Measurements from ENCODE around the gene OS9. TPM values are rescaled to one million over a fixed set of nuclear protein-coding genes. Genes with fewer than 3 reads are reported as not detected.

The OS9 gene
- total RNA-seq, 1 experiment from 2014 or later = 186 TPM

DNA sequence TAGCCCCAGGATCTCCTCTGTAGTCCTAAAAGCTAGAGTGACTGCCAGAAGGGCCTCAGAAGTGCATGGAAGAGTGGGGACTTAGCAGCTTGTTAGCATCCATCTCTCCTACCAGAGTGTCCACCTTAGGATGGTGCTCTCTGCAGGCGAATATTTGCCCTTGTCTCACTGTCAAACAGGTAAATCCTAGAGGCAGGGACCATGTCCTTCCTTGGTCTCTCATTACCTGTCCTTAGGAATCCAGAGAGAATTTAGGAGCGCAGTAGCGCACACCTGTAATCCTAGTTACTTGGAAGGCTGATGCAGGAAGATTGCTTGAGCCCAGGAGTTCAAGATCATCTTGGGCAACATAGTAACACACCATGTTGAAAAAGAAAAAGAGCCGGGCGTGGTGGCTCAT, 23.2 kb downstream of the OS9 start:
- ATAC-seq = no peak
- no peaks in the 10 kb centered on the region for H3K9me3 ChIP-seq (ENCODE audit: control insufficient read depth, insufficient read depth, low read depth, low read length)
- ChIA-PET CTCF (interaction anchor here (0.9 kb wide), 1 partner anchor 9 kb away, joined by 3 read pairs; no protein-coding TSS in a partner anchor), POLR2A (no interaction called here)
- no peak overlapping the region for H3K4me3 ChIP-seq (ENCODE audit: low read depth in 2 of 2, low read length in 2 of 2)
- no peak for DNase-seq (ENCODE audit: low read depth, low spot score)
- intact Hi-C loops (cut with micrococcal nuclease; ENCODE audit: unreplicated experiment) = no loop called here
- TF ChIP-seq, protein P1, sequence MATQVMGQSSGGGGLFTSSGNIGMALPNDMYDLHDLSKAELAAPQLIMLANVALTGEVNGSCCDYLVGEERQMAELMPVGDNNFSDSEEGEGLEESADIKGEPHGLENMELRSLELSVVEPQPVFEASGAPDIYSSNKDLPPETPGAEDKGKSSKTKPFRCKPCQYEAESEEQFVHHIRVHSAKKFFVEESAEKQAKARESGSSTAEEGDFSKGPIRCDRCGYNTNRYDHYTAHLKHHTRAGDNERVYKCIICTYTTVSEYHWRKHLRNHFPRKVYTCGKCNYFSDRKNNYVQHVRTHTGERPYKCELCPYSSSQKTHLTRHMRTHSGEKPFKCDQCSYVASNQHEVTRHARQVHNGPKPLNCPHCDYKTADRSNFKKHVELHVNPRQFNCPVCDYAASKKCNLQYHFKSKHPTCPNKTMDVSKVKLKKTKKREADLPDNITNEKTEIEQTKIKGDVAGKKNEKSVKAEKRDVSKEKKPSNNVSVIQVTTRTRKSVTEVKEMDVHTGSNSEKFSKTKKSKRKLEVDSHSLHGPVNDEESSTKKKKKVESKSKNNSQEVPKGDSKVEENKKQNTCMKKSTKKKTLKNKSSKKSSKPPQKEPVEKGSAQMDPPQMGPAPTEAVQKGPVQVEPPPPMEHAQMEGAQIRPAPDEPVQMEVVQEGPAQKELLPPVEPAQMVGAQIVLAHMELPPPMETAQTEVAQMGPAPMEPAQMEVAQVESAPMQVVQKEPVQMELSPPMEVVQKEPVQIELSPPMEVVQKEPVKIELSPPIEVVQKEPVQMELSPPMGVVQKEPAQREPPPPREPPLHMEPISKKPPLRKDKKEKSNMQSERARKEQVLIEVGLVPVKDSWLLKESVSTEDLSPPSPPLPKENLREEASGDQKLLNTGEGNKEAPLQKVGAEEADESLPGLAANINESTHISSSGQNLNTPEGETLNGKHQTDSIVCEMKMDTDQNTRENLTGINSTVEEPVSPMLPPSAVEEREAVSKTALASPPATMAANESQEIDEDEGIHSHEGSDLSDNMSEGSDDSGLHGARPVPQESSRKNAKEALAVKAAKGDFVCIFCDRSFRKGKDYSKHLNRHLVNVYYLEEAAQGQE (IDR thresholded peaks at IDR 0.05; ENCODE audit: insufficient read depth in 1 of 2, low read depth in 2 of 2, low read length in 1 of 2) = no peak
- TF ChIP-seq, protein P2, sequence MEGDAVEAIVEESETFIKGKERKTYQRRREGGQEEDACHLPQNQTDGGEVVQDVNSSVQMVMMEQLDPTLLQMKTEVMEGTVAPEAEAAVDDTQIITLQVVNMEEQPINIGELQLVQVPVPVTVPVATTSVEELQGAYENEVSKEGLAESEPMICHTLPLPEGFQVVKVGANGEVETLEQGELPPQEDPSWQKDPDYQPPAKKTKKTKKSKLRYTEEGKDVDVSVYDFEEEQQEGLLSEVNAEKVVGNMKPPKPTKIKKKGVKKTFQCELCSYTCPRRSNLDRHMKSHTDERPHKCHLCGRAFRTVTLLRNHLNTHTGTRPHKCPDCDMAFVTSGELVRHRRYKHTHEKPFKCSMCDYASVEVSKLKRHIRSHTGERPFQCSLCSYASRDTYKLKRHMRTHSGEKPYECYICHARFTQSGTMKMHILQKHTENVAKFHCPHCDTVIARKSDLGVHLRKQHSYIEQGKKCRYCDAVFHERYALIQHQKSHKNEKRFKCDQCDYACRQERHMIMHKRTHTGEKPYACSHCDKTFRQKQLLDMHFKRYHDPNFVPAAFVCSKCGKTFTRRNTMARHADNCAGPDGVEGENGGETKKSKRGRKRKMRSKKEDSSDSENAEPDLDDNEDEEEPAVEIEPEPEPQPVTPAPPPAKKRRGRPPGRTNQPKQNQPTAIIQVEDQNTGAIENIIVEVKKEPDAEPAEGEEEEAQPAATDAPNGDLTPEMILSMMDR (IDR thresholded peaks at IDR 0.05) = no peak
- no peak for TF ChIP-seq SIN3A (IDR thresholded peaks at IDR 0.05; ENCODE audit: borderline replicate concordance, insufficient read depth, low read depth, low read length)
- TF ChIP-seq POLR2AphosphoS5 (IDR thresholded peaks at IDR 0.05; ENCODE audit: low read depth, low read length) = no peak
- TF ChIP-seq TCF7L2 (IDR thresholded peaks at IDR 0.05; ENCODE audit: low read depth, low read length) = no peak
- H3K4me1 ChIP-seq (ENCODE audit: control insufficient read depth, insufficient read depth, low read length) = no peaks in the 10 kb centered on the region
- BruUV-seq (replicated peaks) = no TSS peak
- H3K36me3 ChIP-seq (ENCODE audit: control insufficient read depth, insufficient read depth, low read length) = no peaks in the 10 kb centered on the region; the same call in 1 of the 2 replicates
- in situ Hi-C loops (cut with HindIII; ENCODE audit: low pct_unique_long_range_greater_than_20kb, low sequenced_read_pairs) = no loop called here
- no peak overlapping the region for H3K27ac ChIP-seq (ENCODE audit: low read length)
- no peaks in the 10 kb centered on the region for H3K27me3 ChIP-seq (ENCODE audit: control insufficient read depth, insufficient read depth, low read length)

DNA sequence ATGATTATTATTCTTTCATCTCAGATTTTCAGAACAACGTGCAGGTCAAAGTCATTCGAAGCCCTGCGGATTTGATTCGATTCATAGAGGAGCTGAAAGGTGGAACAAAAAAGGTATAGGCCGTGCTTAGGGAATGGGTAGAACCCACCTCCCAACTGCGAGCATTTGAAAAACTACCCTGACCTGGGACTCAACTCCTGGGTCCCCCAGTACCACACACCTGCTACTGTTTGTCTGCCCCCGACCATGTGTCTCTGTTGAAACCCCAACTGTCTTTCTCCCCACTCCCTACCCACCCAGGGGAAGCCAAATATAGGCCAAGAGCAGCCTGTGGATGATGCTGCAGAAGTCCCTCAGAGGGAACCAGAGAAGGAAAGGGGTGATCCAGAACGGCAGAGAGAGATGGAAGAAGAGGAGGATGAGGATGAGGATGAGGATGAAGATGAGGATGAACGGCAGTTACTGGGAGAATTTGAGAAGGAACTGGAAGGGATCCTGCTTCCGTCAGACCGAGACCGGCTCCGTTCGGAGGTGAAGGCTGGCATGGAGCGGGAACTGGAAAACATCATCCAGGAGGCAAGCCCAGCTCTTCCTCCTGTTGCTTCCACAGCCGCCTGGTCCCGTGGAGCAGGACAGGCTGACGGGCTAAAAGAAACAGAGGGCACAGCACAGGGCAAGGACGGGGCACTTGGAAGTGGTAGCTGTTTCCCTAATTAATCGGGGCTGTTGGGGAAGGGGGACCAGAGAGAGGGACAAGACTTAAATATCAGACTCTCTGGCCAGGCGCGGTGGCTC, 24.1 kb downstream of the OS9 start:
- Histone ChIP-seq H3K4me3 (ENCODE audit: low read depth in 2 of 2, low read length in 2 of 2) (no peak overlapping the region), H3K4me1 (ENCODE audit: control insufficient read depth, insufficient read depth, low read length) (no peaks in the 10 kb centered on the region), H3K36me3 (ENCODE audit: control insufficient read depth, insufficient read depth, low read length) (no peaks in the 10 kb centered on the region; the same call in 1 of the 2 replicates), H3K27me3 (ENCODE audit: control insufficient read depth, insufficient read depth, low read length) (no peaks in the 10 kb centered on the region), H3K9me3 (ENCODE audit: control insufficient read depth, insufficient read depth, low read depth, low read length) (no peaks in the 10 kb centered on the region), H3K27ac (ENCODE audit: low read length) (no peak overlapping the region)
- CTCF ChIA-PET = no interaction called here
- in situ Hi-C loops (cut with HindIII; ENCODE audit: low pct_unique_long_range_greater_than_20kb, low sequenced_read_pairs) (no loop called here), intact Hi-C loops (cut with micrococcal nuclease; ENCODE audit: unreplicated experiment) (no loop called here)
- BruUV-seq (replicated peaks) = no TSS peak
- no peak for TF ChIP-seq SIN3A (IDR thresholded peaks at IDR 0.05; ENCODE audit: borderline replicate concordance, insufficient read depth, low read depth, low read length)
- TF ChIP-seq POLR2AphosphoS5 (IDR thresholded peaks at IDR 0.05; ENCODE audit: low read depth, low read length) = no peak
- no peak for TF ChIP-seq TCF7L2 (IDR thresholded peaks at IDR 0.05; ENCODE audit: low read depth, low read length)
- TF ChIP-seq, protein P2 (IDR thresholded peaks at IDR 0.05) = no peak
- TF ChIP-seq, protein P1 (IDR thresholded peaks at IDR 0.05; ENCODE audit: insufficient read depth in 1 of 2, low read depth in 2 of 2, low read length in 1 of 2) = no peak
- POLR2A ChIA-PET = no interaction called here
- DNase-seq (ENCODE audit: low read depth, low spot score) (no peak), ATAC-seq (no peak)
